Loucy (cell line): ENCODE data around the gene IGFBP6.

Experiments used
- H2AFZ ChIP-seq: fragments of 200-600 bp; sonication (generic); 2 replicates; pipeline ENCODE4 v1.6.0; 2016; ENCODE audit warnings: antibody characterized with exemption, mild to moderate bottlenecking, low read length, moderate library complexity
- H3F3A ChIP-seq: fragments of 200-600 bp; 2 replicates; pipeline ENCODE4 v1.6.0; 2016; ENCODE audit warnings: antibody characterized with exemption, low read depth, mild to moderate bottlenecking
- H3K27me3 ChIP-seq: fragments of 200-600 bp; sonication (generic); 2 replicates; pipeline ENCODE4 v1.6.1; 2014; ENCODE audit warnings: low read length, mild to moderate bottlenecking; ENCODE audit not compliant: insufficient read depth, poor library complexity, severe bottlenecking
- H3K36me3 ChIP-seq: fragments of 200-600 bp; sonication (generic); 2 replicates; pipeline ENCODE4 v1.6.1; 2016; ENCODE audit warnings: low read length; ENCODE audit not compliant: insufficient read depth
- H3K4me1 ChIP-seq: fragments of 200-600 bp; sonication (generic); 2 replicates; pipeline ENCODE4 v1.5.1; 2014; ENCODE audit warnings: low read length, mild to moderate bottlenecking; ENCODE audit not compliant: insufficient read depth, poor library complexity, severe bottlenecking
- H3K4me2 ChIP-seq: fragments of 200-600 bp; sonication (generic); 2 replicates; pipeline ENCODE4 v1.6.0; 2014; ENCODE audit warnings: antibody characterized with exemption, low read length, low read depth, mild to moderate bottlenecking; ENCODE audit not compliant: poor library complexity, severe bottlenecking
- H3K4me3 ChIP-seq: fragments of 200-600 bp; sonication (generic); 2 replicates; pipeline ENCODE4 v1.5.1; 2014; ENCODE audit warnings: low read length, mild to moderate bottlenecking, mixed read lengths; ENCODE audit not compliant: poor library complexity, severe bottlenecking
- H3K79me2 ChIP-seq: fragments of 200-600 bp; sonication (generic); 2 replicates; pipeline ENCODE4 v1.6.1; 2014; ENCODE audit warnings: low read length; ENCODE audit not compliant: insufficient read depth
- H3K9ac ChIP-seq: fragments of 200-600 bp; sonication (generic); 2 replicates; pipeline ENCODE4 v1.6.0; 2014; ENCODE audit warnings: mild to moderate bottlenecking, low read depth, low read length, moderate library complexity; ENCODE audit not compliant: poor library complexity, severe bottlenecking
- H3K9me2 ChIP-seq: fragments of 200-600 bp; sonication (generic); replicated peaks from 2 replicates; pipeline ENCODE4 v1.6.1; 2016; ENCODE audit warnings: low read depth, low read length, mixed read lengths
- H3K9me3 ChIP-seq: fragments of 200-600 bp; sonication (generic); 2 replicates; pipeline ENCODE4 v1.6.1; 2014; ENCODE audit warnings: mild to moderate bottlenecking, antibody characterized with exemption, low read length, low read depth; ENCODE audit not compliant: insufficient read depth
- H4K20me1 ChIP-seq: fragments of 200-600 bp; sonication (generic); 2 replicates; pipeline ENCODE4 v1.6.0; 2014; ENCODE audit warnings: antibody characterized with exemption, low read length, mild to moderate bottlenecking; ENCODE audit not compliant: insufficient read depth, poor library complexity, severe bottlenecking
- CTCF ChIP-seq: fragments of 200-600 bp; sonication (generic); conservative IDR thresholded peaks from 2 replicates; pipeline ENCODE4 v1.5.1; 2014; ENCODE audit warnings: mild to moderate bottlenecking, antibody characterized with exemption, low read length
- EZH2phosphoT487 ChIP-seq: fragments of 200-600 bp; IDR thresholded peaks from 2 replicates; pipeline ENCODE4 v1.6.1; 2018; ENCODE audit warnings: antibody characterized with exemption, mild to moderate bottlenecking, moderate library complexity, borderline replicate concordance

The IGFBP6 gene

GRCh38 chr12:53103860-53104305, 6.4 kb downstream of the IGFBP6 start:
- Histone ChIP-seq H3K36me3 (no peaks in the 10 kb centered on the region), H3K4me2 (peak overlapping the region; percentile 59), H3F3A (no peaks in the 10 kb centered on the region; the same call in 1 of the 2 replicates), H2AFZ (peak overlapping the region; percentile 28), H3K9me2 (no peaks in the 10 kb centered on the region), H3K9ac (peak overlapping the region; percentile 53), H3K4me1 (peaks cover 32% of the 10 kb centered on the region), H4K20me1 (no peaks in the 10 kb centered on the region), H3K9me3 (no peaks in the 10 kb centered on the region), H3K27me3 (no peaks in the 10 kb centered on the region), H3K79me2 (no peaks in the 10 kb centered on the region), H3K4me3 (peak overlapping the region; percentile 46)
- TF ChIP-seq CTCF (no peak), EZH2phosphoT487 (no peak)

- H3K9ac ChIP-seq, result no peak overlapping the region
- no peak overlapping the region for H3K4me3 ChIP-seq
- no peaks in the 10 kb centered on the region for H3F3A ChIP-seq
- H2AFZ ChIP-seq, result no peak overlapping the region
- no peaks in the 10 kb centered on the region for H4K20me1 ChIP-seq
- no peaks in the 10 kb centered on the region for H3K27me3 ChIP-seq
- no peaks in the 10 kb centered on the region for H3K9me3 ChIP-seq
- no peaks in the 10 kb centered on the region for H3K36me3 ChIP-seq
- peaks cover 27% of the 10 kb centered on the region for H3K4me1 ChIP-seq
- H3K9me2 ChIP-seq, result no peaks in the 10 kb centered on the region
- no peaks in the 10 kb centered on the region for H3K79me2 ChIP-seq
- TF ChIP-seq CTCF (no peak), EZH2phosphoT487 (no peak)
- no peak overlapping the region for H3K4me2 ChIP-seq
Measured at GRCh38 chr12:53105256-53105655, 7.8 kb downstream of the IGFBP6 start.

GRCh38 chr12:53105712-53106439, 8.4 kb downstream of the IGFBP6 start:
- TF ChIP-seq EZH2phosphoT487 (no peak), CTCF (no peak)

More at GRCh38 chr12:53105712-53106439, 8.4 kb downstream of the IGFBP6 start:
- Histone ChIP-seq H3K4me2 (no peak overlapping the region), H3K4me3 (no peak overlapping the region), H4K20me1 (no peaks in the 10 kb centered on the region), H3K9me3 (no peaks in the 10 kb centered on the region), H3K9ac (no peak overlapping the region), H3K36me3 (no peaks in the 10 kb centered on the region), H3K27me3 (no peaks in the 10 kb centered on the region), H3K4me1 (peaks cover 27% of the 10 kb centered on the region), H3K79me2 (no peaks in the 10 kb centered on the region), H2AFZ (no peak overlapping the region), H3K9me2 (no peaks in the 10 kb centered on the region), H3F3A (no peaks in the 10 kb centered on the region)
